GM18867 (cell line): ENCODE data around the gene USF3.

Experiments
- ATAC-seq: cut with Tn5 transposase; IDR thresholded peaks from one replicate; pipeline ENCODE4 v1.9.1; 2021; ENCODE audit warnings: mild to moderate bottlenecking, moderate library complexity; ENCODE audit not compliant: unreplicated experiment

Gene USF3

GRCh38 chr3:113620091-113620490 is 76.4 kb downstream of the USF3 start:
- no peak for ATAC-seq

- ATAC-seq: no peak
Observed at GRCh38 chr3:113617726-113618125, 78.7 kb downstream of the USF3 start.

GRCh38 chr3:113615976-113616375 is 80.5 kb downstream of the USF3 start:
- ATAC-seq: no peak

GRCh38 chr3:113614402-113614801 is 82.0 kb downstream of the USF3 start:
- no peak for ATAC-seq

GRCh38 chr3:113607219-113607596 is 89.2 kb downstream of the USF3 start:
- no peak for ATAC-seq

- ATAC-seq: peak; percentile 99
Observed at GRCh38 chr3:113606539-113607218, 89.8 kb downstream of the USF3 start.

GRCh38 chr3:113602836-113603235 is 93.6 kb downstream of the USF3 start:
- no peak for ATAC-seq

- no peak for ATAC-seq
Observed at GRCh38 chr3:113602256-113602655, 94.2 kb downstream of the USF3 start.

- ATAC-seq: no peak
Observed at GRCh38 chr3:113601240-113601639, 95.2 kb downstream of the USF3 start.

- no peak for ATAC-seq
Observed at GRCh38 chr3:113600418-113601182, 95.8 kb downstream of the USF3 start.
